LNCAP (cell line): ENCODE data around the gene SLC16A11.

Source experiments
- CTCF ChIP-seq: fragments of 450-650 bp; IDR thresholded peaks from 2 replicates; pipeline ENCODE4 v1.5.1; 2017; ENCODE audit warnings: mild to moderate bottlenecking

SLC16A11 gene

GRCh38 chr17:7063518-7064094 lies 19.7 kb upstream of the SLC16A11 start:
- no peak for TF ChIP-seq CTCF

GRCh38 chr17:7060165-7060891 lies 16.4 kb upstream of the SLC16A11 start:
- no peak for TF ChIP-seq CTCF

DNA sequence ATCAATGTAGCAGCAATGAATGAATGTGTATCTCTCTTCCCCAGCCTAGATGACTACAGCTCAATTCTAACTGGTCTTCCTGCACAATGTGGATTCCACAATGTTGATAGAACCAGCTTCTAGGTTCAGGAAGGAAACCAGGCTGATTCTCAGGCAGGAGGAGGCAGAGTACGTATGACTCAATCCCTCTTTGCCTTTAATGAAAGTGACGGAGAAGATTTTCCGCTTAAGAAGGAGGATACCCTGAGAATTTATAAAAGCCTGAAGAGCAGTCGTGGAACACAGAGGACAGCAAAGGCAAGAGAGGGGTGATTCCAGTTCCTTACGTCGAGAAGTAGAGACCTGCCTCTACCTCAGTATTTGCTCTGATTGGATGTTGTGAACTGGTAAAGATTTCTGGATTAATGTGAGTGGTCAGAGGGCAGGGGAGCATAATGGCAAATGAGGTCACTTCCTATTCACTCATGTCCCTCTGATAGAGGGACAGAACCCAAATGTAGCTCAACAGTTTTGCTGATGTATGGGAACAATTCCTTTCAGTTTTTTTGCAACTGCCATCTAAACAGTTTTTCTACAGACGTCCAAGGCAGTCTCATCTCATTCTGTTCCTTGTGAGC lies 15.0 kb upstream of the SLC16A11 start:
- TF ChIP-seq CTCF = no peak

- no peak for TF ChIP-seq CTCF
These were observed 12.5 kb upstream of the SLC16A11 start for GRCh38 chr17:7056386-7056785.

DNA sequence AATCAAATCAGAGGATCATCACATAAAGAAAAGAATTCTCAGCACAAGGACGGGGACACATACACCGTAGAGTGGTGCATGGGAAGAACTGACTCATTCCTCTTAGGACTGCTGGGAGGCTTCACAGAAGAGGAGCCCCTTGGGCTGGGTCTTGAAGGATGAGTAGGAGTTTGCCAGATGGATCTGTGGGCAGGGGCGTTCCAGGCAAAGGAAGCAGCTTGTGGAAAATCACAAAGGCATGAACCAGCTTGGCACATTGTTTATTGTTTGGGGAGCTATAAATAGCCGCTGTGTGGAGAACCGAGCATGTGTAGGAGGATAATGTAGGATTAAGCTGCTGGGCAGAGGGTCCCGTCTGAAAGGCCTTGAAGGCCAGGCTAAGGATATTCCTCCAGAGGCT lies 5.1 kb upstream of the SLC16A11 start:
- no peak for TF ChIP-seq CTCF

- TF ChIP-seq CTCF = no peak
These were observed 3.7 kb upstream of the SLC16A11 start for GRCh38 chr17:7047566-7047965.

DNA sequence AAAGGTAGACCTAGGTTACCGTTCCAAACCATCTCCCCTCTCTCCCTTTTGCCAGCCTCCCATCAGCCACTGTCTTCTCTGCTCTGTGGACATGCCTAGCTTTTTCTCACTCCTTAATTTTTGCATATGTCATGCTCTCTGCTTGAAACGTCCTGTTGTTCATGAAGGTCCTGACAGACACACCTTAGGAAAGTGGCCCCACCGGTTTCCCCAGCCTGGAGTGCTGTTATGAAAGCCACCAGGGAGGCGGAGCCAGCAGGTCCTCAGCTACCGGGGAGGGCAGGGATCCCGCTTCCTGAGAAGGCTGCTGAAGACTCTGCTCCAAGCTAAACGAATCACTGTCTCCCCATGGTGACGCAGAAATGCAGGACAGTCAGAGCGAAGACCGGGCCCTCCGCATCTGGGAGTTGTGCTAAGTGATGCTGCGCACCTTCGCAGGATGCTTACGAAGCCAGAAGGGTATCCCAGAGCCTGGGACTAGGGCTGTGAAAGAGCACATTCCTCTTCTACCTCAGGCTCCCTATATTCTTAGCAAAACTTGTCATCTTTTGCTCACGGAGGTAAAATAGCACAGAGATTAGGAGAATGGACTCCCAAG lies 2.3 kb upstream of the SLC16A11 start:
- TF ChIP-seq CTCF = peak; percentile 7; the same call in 1 of the 2 replicates
